WTC11 (cell line): Measurements from ENCODE around the gene NAALADL2.

Experiments used
- HMGA2 ChIP-seq: fragments of 250-450 bp; sonication (Bioruptor Pico); IDR thresholded peaks from 2 replicates; pipeline ENCODE4 v1.4.0; 2021; ENCODE audit warnings: mild to moderate bottlenecking, moderate library complexity
- JUN ChIP-seq: sonication (generic); formaldehyde crosslinking; IDR thresholded peaks from 2 replicates; pipeline ENCODE4 v1.8.0; 2023; ENCODE audit warnings: mild to moderate bottlenecking, missing genetic modification reagents
- TF ChIP-seq, protein P1 (sequence below): sonication (generic); formaldehyde crosslinking; IDR thresholded peaks from 2 replicates; pipeline ENCODE4 v1.8.0; 2022; ENCODE audit warnings: mild to moderate bottlenecking, missing genetic modification reagents
- TF ChIP-seq, protein P2 (sequence below): fragments of 200-600 bp; IDR thresholded peaks from 2 replicates; pipeline ENCODE4 v1.8.0; 2022; ENCODE audit warnings: antibody characterized with exemption

DNA sequence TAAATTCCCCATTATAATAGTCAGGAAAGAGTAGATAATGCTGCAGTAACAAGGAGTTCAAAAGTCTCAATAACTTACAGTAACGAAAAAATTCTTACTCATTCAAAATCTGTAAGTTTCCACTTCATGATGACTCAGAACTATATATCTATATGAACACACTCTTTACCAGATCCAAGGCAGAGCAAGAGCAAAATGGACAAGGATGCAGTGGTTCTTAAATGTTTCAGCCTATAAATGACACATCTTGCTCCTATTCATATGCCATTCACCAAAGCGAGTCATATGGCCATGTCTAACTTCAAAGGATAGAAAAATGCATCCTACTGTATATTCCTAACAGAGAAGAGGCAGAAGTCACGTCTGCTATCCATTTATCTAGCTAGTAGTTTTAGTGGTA is 787.7 kb downstream of the NAALADL2 start:
- TF ChIP-seq HMGA2 (CRISPR knock-in tag) (no peak), JUN (CRISPR knock-in tag) (no peak)
- TF ChIP-seq, protein P1, sequence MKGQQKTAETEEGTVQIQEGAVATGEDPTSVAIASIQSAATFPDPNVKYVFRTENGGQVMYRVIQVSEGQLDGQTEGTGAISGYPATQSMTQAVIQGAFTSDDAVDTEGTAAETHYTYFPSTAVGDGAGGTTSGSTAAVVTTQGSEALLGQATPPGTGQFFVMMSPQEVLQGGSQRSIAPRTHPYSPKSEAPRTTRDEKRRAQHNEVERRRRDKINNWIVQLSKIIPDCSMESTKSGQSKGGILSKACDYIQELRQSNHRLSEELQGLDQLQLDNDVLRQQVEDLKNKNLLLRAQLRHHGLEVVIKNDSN (CRISPR knock-in tag), result no peak
- TF ChIP-seq, protein P2, sequence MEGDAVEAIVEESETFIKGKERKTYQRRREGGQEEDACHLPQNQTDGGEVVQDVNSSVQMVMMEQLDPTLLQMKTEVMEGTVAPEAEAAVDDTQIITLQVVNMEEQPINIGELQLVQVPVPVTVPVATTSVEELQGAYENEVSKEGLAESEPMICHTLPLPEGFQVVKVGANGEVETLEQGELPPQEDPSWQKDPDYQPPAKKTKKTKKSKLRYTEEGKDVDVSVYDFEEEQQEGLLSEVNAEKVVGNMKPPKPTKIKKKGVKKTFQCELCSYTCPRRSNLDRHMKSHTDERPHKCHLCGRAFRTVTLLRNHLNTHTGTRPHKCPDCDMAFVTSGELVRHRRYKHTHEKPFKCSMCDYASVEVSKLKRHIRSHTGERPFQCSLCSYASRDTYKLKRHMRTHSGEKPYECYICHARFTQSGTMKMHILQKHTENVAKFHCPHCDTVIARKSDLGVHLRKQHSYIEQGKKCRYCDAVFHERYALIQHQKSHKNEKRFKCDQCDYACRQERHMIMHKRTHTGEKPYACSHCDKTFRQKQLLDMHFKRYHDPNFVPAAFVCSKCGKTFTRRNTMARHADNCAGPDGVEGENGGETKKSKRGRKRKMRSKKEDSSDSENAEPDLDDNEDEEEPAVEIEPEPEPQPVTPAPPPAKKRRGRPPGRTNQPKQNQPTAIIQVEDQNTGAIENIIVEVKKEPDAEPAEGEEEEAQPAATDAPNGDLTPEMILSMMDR, result no peak
